K562 (cell line): ENCODE measurements around the gene CETN1. TPM values are rescaled to one million over a fixed set of nuclear protein-coding genes. Genes with fewer than 3 reads are reported as not detected.

Experiments
- CBX5 ChIP-seq: IDR thresholded peaks from 2 replicates; pipeline ENCODE4 v1.6.1; 2014; ENCODE audit warnings: low read depth, borderline replicate concordance
- CBX8 ChIP-seq: fragments of 200-600 bp; sonication (generic); IDR thresholded peaks from 2 replicates; pipeline ENCODE4 v1.6.1; 2012; ENCODE audit warnings: borderline replicate concordance, mixed run types, low read depth, mild to moderate bottlenecking, moderate library complexity, mixed read lengths, low read length, control low read depth, inconsistent platforms; ENCODE audit not compliant: poor library complexity, severe bottlenecking; ENCODE audit errors: extremely low read depth
- CREBBP ChIP-seq: IDR thresholded peaks from one replicate; pipeline ENCODE4 v1.6.1; 2012; ENCODE audit warnings: low read depth, mild to moderate bottlenecking, control low read depth, inconsistent platforms, low read length
- DIDO1 ChIP-seq: fragments of 450-650 bp; IDR thresholded peaks from 2 replicates; pipeline ENCODE4 v1.6.1; 2016; ENCODE audit warnings: low read depth, missing biosample characterization, missing genetic modification characterization
- E2F3 ChIP-seq: fragments of 250-450 bp; sonication (Bioruptor Pico); IDR thresholded peaks from 2 replicates; pipeline ENCODE4 v1.4.0; 2020; ENCODE audit warnings: mild to moderate bottlenecking
- ELF2 ChIP-seq: fragments of 250-450 bp; sonication (Bioruptor Pico); IDR thresholded peaks from 2 replicates; pipeline ENCODE4 v1.5.0; 2021; ENCODE audit warnings: mild to moderate bottlenecking
- ETS2 ChIP-seq: IDR thresholded peaks from 2 replicates; pipeline ENCODE4 v1.6.1; 2016; ENCODE audit warnings: borderline replicate concordance, missing genetic modification characterization, mild to moderate bottlenecking, moderate library complexity, missing compliant biosample characterization; ENCODE audit not compliant: poor library complexity, severe bottlenecking
- ETV6 ChIP-seq, 3 experiments: fragments of 150-350 bp in 1 of 3; sonication (generic) in 1 of 3; formaldehyde crosslinking in 1 of 3; IDR thresholded peaks; 2 replicates each; pipeline versions ENCODE4 v1.6.1 to v1.8.0; 2014 to 2022; ENCODE audit warnings: borderline replicate concordance in 2 of 3, low read depth in 2 of 3, antibody characterized with exemption in 1 of 3, low read length in 1 of 3, mild to moderate bottlenecking in 1 of 3, missing genetic modification reagents in 1 of 3
- GATAD2A ChIP-seq: fragments of 450-650 bp; IDR thresholded peaks from 2 replicates; pipeline ENCODE4 v1.6.1; 2017
- IRF2 ChIP-seq: sonication (generic); formaldehyde crosslinking; IDR thresholded peaks from 2 replicates; pipeline ENCODE4 v1.8.1; 2022; ENCODE audit warnings: mild to moderate bottlenecking, missing genetic modification reagents
- KAT7 ChIP-seq: sonication (generic); formaldehyde crosslinking; IDR thresholded peaks from 2 replicates; pipeline ENCODE4 v1.8.0; 2022; ENCODE audit warnings: missing genetic modification reagents, mild to moderate bottlenecking, borderline replicate concordance
- L3MBTL2 ChIP-seq: fragments of 450-650 bp; IDR thresholded peaks from 2 replicates; pipeline ENCODE4 v1.6.1; 2016; ENCODE audit warnings: mild to moderate bottlenecking, moderate library complexity
- MTA1 ChIP-seq: fragments of 450-650 bp; IDR thresholded peaks from 2 replicates; pipeline ENCODE4 v1.6.1; 2017; ENCODE audit warnings: borderline replicate concordance
- NFIX ChIP-seq: fragments of 250-450 bp; sonication (Bioruptor Pico); IDR thresholded peaks from 2 replicates; pipeline ENCODE4 v1.4.0; 2020; ENCODE audit warnings: low read depth, mild to moderate bottlenecking, moderate library complexity
- RBM22 ChIP-seq: fragments of 200-400 bp; formaldehyde crosslinking; IDR thresholded peaks from 2 replicates; pipeline ENCODE4 v1.6.1; 2018; ENCODE audit warnings: low read length, low read depth; ENCODE audit not compliant: poor library complexity, severe bottlenecking
- RERE ChIP-seq: sonication (generic); formaldehyde crosslinking; IDR thresholded peaks from 2 replicates; pipeline ENCODE4 v1.8.0; 2023; ENCODE audit warnings: missing genetic modification reagents, mild to moderate bottlenecking, borderline replicate concordance
- ZNF263 ChIP-seq: sonication (generic); formaldehyde crosslinking; IDR thresholded peaks from 2 replicates; pipeline ENCODE4 v1.8.0; 2022; ENCODE audit warnings: mild to moderate bottlenecking, missing genetic modification reagents, borderline replicate concordance
- ZNF3 ChIP-seq: fragments of 250-450 bp; sonication (Bioruptor Pico); IDR thresholded peaks from 2 replicates; pipeline ENCODE4 v1.5.0; 2021; ENCODE audit warnings: mild to moderate bottlenecking, moderate library complexity
- polyA plus RNA-seq, 8 experiments: library from polyadenylated mRNA; depleted of rRNA in 4 of 8; stranded (reverse) in 5 of 8; unstranded in 3 of 8; fragments of >200 nt; fragmentation: Nextera tagmentation in 2 of 8; fragmentation: Illumina TruSeq in 1 of 8; extraction: Ambion mirVana in 2 of 8; extraction: Trizol in 1 of 8; gene quantifications; 2 replicates each; pipeline versions ENCODE4 v1.2.1 to v1.2.3, GENCODE V29; 2011 to 2014; ENCODE audit warnings: inconsistent platforms in 1 of 8, missing spikeins in 1 of 8
- total RNA-seq, 7 experiments: library from RNA; depleted of rRNA in 6 of 7; stranded (reverse); fragments of >200 nt in 6 of 7; fragmentation: Illumina TruSeq in 2 of 7; extraction: Trizol in 2 of 7; gene quantifications; 2 replicates each; pipeline versions ENCODE4 v1.2.1 to v1.2.3, GENCODE V29; 2011 to 2021; ENCODE audit warnings: low replicate concordance in 1 of 7
- TF ChIP-seq, protein P1 (sequence below), 2 experiments: IDR thresholded peaks; 2 replicates each; pipeline ENCODE4 v1.6.1; 2012; ENCODE audit warnings: improper control_type of control experiment in 2 of 2, low read depth in 2 of 2, low read length in 2 of 2, borderline replicate concordance in 1 of 2

Gene CETN1
- total and polyA plus RNA-seq, 9 of the 15 experiments (the other 6 are each of a cell fraction or from before 2014, with no cell fraction given): 0.07 to 0.34 (median 0.19) TPM; not detected in 3

DNA sequence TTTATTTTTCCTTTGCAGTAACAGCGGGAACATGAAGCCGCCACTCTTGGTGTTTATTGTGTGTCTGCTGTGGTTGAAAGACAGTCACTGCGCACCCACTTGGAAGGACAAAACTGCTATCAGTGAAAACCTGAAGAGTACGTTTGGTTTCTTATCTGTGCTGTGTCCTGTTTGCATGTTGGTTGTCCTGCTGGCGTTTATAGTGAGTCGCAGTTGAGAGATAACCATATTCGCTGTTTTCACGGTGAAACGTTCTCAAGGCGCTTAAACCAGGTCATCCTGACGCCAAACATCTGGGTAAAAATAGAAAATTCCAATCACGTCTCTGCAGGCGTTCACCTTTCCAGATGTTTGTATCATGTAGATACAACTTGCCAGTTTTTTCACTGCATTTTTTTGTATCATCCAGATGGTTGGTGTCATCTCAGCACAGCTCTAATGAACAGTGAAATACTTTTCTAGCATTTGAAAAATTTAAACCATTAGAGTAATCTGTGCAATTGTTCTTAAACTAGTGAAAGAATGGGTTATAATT lies 37.9 kb downstream of the CETN1 start (continued):
- peak; percentile 85; the same call in 1 of the 2 replicates for TF ChIP-seq MTA1
- TF ChIP-seq DIDO1: no peak
- TF ChIP-seq E2F3 (CRISPR knock-in tag): no peak
- peak in 1 of 2 experiments; percentile 73; a peak in 1 of 4 replicates for TF ChIP-seq ETV6 (IDR thresholded peaks at IDR 0.05; ENCODE audit: borderline replicate concordance in 1 of 2, low read depth in 2 of 2, low read length in 1 of 2)
- TF ChIP-seq ETV6 (CRISPR knock-in tag; IDR thresholded peaks at IDR 0.05; ENCODE audit: borderline replicate concordance): no peak
- TF ChIP-seq, protein P1, sequence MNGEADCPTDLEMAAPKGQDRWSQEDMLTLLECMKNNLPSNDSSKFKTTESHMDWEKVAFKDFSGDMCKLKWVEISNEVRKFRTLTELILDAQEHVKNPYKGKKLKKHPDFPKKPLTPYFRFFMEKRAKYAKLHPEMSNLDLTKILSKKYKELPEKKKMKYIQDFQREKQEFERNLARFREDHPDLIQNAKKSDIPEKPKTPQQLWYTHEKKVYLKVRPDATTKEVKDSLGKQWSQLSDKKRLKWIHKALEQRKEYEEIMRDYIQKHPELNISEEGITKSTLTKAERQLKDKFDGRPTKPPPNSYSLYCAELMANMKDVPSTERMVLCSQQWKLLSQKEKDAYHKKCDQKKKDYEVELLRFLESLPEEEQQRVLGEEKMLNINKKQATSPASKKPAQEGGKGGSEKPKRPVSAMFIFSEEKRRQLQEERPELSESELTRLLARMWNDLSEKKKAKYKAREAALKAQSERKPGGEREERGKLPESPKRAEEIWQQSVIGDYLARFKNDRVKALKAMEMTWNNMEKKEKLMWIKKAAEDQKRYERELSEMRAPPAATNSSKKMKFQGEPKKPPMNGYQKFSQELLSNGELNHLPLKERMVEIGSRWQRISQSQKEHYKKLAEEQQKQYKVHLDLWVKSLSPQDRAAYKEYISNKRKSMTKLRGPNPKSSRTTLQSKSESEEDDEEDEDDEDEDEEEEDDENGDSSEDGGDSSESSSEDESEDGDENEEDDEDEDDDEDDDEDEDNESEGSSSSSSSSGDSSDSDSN (IDR thresholded peaks at IDR 0.05; ENCODE audit: borderline replicate concordance in 1 of 2, low read depth in 2 of 2, low read length in 2 of 2): no peak
- TF ChIP-seq CBX5: no peak
- TF ChIP-seq ETS2 (tag): no peak
- TF ChIP-seq RERE (CRISPR knock-in tag): no peak
- TF ChIP-seq L3MBTL2: 0 out of 2 replicates have a peak, but pooled peaks have one; percentile 16
- TF ChIP-seq NFIX (CRISPR knock-in tag): no peak
- TF ChIP-seq CBX8: no peak
- TF ChIP-seq IRF2 (CRISPR knock-in tag): no peak
- TF ChIP-seq GATAD2A: no peak; the same call in 1 of the 2 replicates
- TF ChIP-seq ZNF263: no peak
- TF ChIP-seq KAT7 (CRISPR knock-in tag): no peak
- TF ChIP-seq CREBBP: no peak
- TF ChIP-seq ELF2: no peak
- TF ChIP-seq ZNF3 (CRISPR knock-in tag): no peak
- no peak for TF ChIP-seq RBM22
